Measurements from ENCODE around the gene KDM1A.

Gene KDM1A

GRCh38 chr1:23013657-23014056 is 5.6 kb upstream of the KDM1A start:
- no peak for DNase-seq (ENCODE audit: low read depth, low spot score)

GRCh38 chr1:23018661-23019093 is 591 bp upstream of the KDM1A start:
- DNase-seq (ENCODE audit: low read depth, low spot score), result no peak

GRCh38 chr1:23019863-23020625 is 776 bp downstream of the KDM1A start:
- no peak for DNase-seq (ENCODE audit: low read depth, low spot score)

- DNase-seq (ENCODE audit: low read depth, low spot score), result no peak
These were observed 1.6 kb downstream of the KDM1A start for GRCh38 chr1:23020706-23021405.

DNA sequence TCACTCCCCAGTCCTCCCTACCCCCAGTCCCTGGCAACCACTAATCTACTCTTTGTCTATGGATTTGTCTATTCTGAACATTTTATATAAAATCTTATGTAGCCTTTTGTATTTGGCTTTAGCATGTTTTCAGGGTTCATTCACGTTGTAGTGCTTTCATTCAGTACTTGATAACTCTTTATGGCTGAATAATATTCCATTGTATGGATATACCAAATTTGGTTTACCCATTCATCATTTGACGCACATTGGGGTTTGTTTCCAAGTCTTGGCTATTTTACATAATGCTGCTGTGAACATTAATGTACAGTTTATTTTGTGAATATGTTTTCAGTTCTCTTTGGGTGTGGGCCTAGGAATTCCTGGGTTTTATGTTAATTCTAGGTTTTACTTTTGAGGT is 2.6 kb downstream of the KDM1A start:
- no peak for DNase-seq (ENCODE audit: low read depth, low spot score)

DNA sequence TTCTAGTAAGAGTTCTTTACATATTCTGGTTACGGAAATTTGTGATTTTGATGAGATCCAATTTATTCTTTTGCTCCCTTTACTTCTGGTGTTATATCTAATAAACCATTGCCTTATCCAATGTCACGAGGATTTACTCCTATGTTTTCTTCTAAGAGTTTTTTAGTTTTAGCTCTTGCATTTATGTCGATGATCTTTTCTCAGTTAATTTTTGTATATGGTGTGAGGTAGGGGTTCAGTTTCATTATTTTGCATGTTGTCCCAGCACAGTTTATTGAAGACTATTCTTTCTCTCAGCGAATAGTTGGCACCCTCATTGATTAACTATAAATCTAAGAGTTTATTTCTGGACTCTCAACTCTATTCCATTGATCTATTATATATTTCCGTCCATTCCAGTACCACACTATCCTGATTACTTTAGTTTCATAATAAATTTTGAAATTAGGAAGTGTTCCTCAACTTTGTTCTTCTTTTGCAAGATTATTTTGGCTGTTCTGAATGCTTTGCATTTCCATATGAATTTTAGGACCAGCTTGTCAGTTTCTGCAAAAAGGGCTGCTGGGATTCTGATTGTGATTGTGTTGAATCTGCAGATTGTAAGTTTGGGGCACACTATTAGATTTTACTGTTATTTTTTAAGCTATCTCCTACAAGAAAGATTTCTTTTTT is 4.0 kb downstream of the KDM1A start:
- DNase-seq (ENCODE audit: low read depth, low spot score), result no peak

GRCh38 chr1:23026568-23026967 is 7.3 kb downstream of the KDM1A start:
- no peak for DNase-seq (ENCODE audit: low read depth, low spot score)

GRCh38 chr1:23027352-23027907 is 8.2 kb downstream of the KDM1A start:
- DNase-seq (ENCODE audit: low read depth, low spot score), result no peak

GRCh38 chr1:23029337-23029736 is 10.1 kb downstream of the KDM1A start:
- DNase-seq (ENCODE audit: low read depth, low spot score), result no peak

GRCh38 chr1:23035823-23036452 is 16.7 kb downstream of the KDM1A start:
- peak; percentile 49 for DNase-seq (ENCODE audit: low read depth, low spot score)

GRCh38 chr1:23037081-23037740 is 17.9 kb downstream of the KDM1A start:
- no peak for DNase-seq (ENCODE audit: low read depth, low spot score)

DNA sequence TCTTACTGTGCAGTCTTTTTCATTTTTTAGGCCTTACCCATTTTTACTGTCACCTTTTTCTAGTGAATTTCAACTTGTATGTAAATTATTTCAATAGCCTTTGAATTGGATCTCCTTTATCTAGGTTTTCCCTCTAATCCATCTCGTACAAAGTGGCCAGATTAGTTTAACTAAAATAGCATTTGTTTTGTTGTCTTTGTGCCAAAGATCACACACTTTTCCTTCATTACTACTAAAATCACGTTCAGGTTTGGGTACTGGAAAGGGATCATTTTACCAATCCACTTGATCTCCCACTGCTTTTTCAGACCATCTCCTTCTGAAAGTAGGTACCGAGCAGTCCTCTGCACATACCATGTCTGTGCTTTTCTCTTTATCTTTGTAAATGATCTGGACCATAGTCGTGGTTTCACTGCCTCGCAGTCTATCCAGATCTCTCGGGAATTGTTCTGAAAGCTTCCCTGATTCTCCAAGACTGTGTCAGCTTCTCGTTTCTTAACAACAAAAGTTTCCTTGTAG is 20.1 kb downstream of the KDM1A start:
- DNase-seq (ENCODE audit: low read depth, low spot score), result no peak

DNA sequence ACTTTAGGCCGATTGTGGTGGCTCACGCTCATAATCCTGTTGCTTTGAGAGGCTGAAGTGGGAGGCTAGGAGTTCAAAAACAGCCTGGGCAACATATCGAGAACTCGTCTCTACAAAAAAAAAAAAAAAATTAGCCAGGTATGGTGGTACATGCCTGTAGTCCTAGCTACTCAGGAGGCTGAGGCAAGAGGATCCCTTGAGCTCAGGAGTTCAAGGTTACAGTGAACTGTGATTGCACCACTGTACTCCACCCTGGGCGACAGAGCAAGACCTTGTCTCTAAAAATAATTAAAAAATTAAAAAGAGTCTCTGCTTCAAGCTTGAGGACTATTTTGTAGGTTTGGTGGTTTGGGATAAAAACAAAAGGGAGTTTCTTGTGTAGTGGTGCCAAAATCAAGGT is 21.2 kb downstream of the KDM1A start:
- DNase-seq (ENCODE audit: low read depth, low spot score), result no peak

- no peak for DNase-seq (ENCODE audit: low read depth, low spot score)
These were observed 24.8 kb downstream of the KDM1A start for GRCh38 chr1:23044035-23044434.

DNA sequence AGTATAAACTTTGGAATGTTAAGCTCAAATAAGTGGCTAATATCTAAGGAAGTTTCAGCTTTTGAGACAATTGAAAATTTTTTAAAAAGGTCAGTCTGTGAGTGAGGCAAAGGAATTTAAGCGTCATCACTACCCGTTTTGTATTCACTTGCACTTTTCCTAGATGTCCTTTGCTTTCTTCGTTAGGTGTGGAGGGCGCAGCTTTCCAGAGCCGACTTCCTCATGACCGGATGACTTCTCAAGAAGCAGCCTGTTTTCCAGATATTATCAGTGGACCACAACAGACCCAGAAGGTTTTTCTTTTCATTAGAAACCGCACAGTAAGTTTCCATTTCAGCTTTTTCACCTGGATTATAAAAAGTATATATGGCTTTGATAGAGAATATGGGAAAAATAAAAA is 30.9 kb downstream of the KDM1A start:
- DNase-seq (ENCODE audit: low read depth, low spot score), result no peak

GRCh38 chr1:23051290-23051909 is 32.1 kb downstream of the KDM1A start:
- DNase-seq (ENCODE audit: low read depth, low spot score), result no peak

- no peak for DNase-seq (ENCODE audit: low read depth, low spot score)
These were observed 38.0 kb downstream of the KDM1A start for GRCh38 chr1:23057301-23057700.

GRCh38 chr1:23062271-23062670 is 43.0 kb downstream of the KDM1A start:
- no peak for DNase-seq (ENCODE audit: low read depth, low spot score)

- no peak for DNase-seq (ENCODE audit: low read depth, low spot score)
These were observed 46.1 kb downstream of the KDM1A start for GRCh38 chr1:23065385-23065784.

- no peak for DNase-seq (ENCODE audit: low read depth, low spot score)
These were observed 46.8 kb downstream of the KDM1A start for GRCh38 chr1:23066075-23066474.

- DNase-seq (ENCODE audit: low read depth, low spot score), result no peak
These were observed 49.9 kb downstream of the KDM1A start for GRCh38 chr1:23069149-23069548.

Data from smooth muscle cell of the brain vasculature (primary cell).